Activated CD8-positive, alpha-beta T cell treated with anti-CD3 and anti-CD28 coated beads for 36 hours (primary cell): ENCODE measurements around the gene CYP4F2. TPM values are rescaled to one million over a fixed set of nuclear protein-coding genes. Genes with fewer than 3 reads are reported as not detected.
A peak's percentile ranks its signal among the peaks of the same experiment; 100 is the strongest.
"Not testable (repeated sequence)": the region's sequence is repeated elsewhere in the genome, so short reads cannot be mapped to it uniquely, and the experiment has no call there.

Experiments used
- ATAC-seq: fragments of 200-7000 bp; cut with Tn5 transposase; one replicate; pipeline ENCODE4 v1.10.0; 2021; ENCODE audit warnings: mild to moderate bottlenecking, moderate library complexity
- CTCF ChIA-PET: fragments of 350-600 bp; sonication (Branson Sonifier 250); formaldehyde crosslinking; loops from one replicate; lab custom pipeline; 2021; ENCODE audit warnings: antibody characterized with exemption; lab: Charles Lee
- POLR2A ChIA-PET: fragments of 350-600 bp; sonication (Branson Sonifier 250); formaldehyde crosslinking; loops from one replicate; lab custom pipeline; 2021; ENCODE audit warnings: antibody characterized with exemption; lab: Charles Lee
- DNase-seq: peaks from one replicate; pipeline ENCODE4 v3.0.0-alpha.2; 2020
- H3K27ac Mint-ChIP-seq: one replicate; pipeline ENCODE4 v1.8.0; 2021; ENCODE audit warnings: mild to moderate bottlenecking, mixed read lengths
- H3K27me3 Mint-ChIP-seq: one replicate; pipeline ENCODE4 v1.8.0; 2021; ENCODE audit warnings: mixed read lengths
- H3K36me3 Mint-ChIP-seq: one replicate; pipeline ENCODE4 v1.8.0; 2021; ENCODE audit warnings: low read depth, mixed read lengths
- H3K4me1 Mint-ChIP-seq: one replicate; pipeline ENCODE4 v1.8.0; 2021; ENCODE audit warnings: low read depth, mixed read lengths
- H3K4me3 Mint-ChIP-seq: one replicate; pipeline ENCODE4 v1.8.0; 2021; ENCODE audit warnings: mild to moderate bottlenecking, moderate library complexity, mixed read lengths
- H3K9me3 Mint-ChIP-seq: one replicate; pipeline ENCODE4 v1.8.0; 2021; ENCODE audit warnings: mixed read lengths
- intact Hi-C: fragments of 100-400 bp; cut with micrococcal nuclease; formaldehyde crosslinking; loops from one replicate; pipeline ENCODE4 v1.10.0; 2022
- total RNA-seq, 2 experiments: library from RNA; stranded (reverse); gene quantifications; one replicate each; pipeline ENCODE4 v1.2.3, GENCODE V29; 2021
- TF ChIP-seq, protein P1 (sequence below): fragments of 200-600 bp; IDR thresholded peaks from one replicate; pipeline ENCODE4 v1.8.0; 2022; ENCODE audit warnings: antibody characterized with exemption, mild to moderate bottlenecking

CYP4F2 gene
- total RNA-seq, 2 experiments from 2014 or later = 0.18 TPM; not detected in 1

DNA sequence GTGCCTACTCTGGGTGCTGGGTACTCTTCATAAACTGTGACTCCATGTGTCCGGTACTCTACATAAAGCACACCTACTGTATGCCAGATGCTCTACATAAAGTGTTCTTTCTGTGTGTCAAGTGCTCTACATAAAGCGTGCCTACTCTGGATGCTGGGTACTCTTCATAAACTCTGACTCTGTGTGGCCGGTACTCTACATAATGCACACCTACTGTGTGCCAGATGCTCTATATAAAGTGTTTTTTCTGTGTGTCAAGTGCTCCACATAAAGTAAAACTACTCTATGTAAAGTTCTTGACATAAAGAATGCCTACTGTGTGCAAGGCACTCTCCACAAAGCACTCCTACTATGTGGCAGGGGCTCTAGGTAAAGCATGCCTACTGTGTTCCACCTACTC lies 38.3 kb upstream of the CYP4F2 start:
- ATAC-seq (no peak), DNase-seq (no peak)
- Mint-ChIP-seq H3K27me3 (peaks cover 21% of the 10 kb centered on the region), H3K27ac (no peak overlapping the region), H3K4me3 (no peak overlapping the region), H3K9me3 (peaks cover 2% of the 10 kb centered on the region), H3K36me3 (peaks cover 2% of the 10 kb centered on the region), H3K4me1 (no peaks in the 10 kb centered on the region)
- intact Hi-C loops = no loop called here
- TF ChIP-seq, protein P1, sequence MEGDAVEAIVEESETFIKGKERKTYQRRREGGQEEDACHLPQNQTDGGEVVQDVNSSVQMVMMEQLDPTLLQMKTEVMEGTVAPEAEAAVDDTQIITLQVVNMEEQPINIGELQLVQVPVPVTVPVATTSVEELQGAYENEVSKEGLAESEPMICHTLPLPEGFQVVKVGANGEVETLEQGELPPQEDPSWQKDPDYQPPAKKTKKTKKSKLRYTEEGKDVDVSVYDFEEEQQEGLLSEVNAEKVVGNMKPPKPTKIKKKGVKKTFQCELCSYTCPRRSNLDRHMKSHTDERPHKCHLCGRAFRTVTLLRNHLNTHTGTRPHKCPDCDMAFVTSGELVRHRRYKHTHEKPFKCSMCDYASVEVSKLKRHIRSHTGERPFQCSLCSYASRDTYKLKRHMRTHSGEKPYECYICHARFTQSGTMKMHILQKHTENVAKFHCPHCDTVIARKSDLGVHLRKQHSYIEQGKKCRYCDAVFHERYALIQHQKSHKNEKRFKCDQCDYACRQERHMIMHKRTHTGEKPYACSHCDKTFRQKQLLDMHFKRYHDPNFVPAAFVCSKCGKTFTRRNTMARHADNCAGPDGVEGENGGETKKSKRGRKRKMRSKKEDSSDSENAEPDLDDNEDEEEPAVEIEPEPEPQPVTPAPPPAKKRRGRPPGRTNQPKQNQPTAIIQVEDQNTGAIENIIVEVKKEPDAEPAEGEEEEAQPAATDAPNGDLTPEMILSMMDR = no peak
- POLR2A ChIA-PET = no interaction called here
- CTCF ChIA-PET = no interaction called here

DNA sequence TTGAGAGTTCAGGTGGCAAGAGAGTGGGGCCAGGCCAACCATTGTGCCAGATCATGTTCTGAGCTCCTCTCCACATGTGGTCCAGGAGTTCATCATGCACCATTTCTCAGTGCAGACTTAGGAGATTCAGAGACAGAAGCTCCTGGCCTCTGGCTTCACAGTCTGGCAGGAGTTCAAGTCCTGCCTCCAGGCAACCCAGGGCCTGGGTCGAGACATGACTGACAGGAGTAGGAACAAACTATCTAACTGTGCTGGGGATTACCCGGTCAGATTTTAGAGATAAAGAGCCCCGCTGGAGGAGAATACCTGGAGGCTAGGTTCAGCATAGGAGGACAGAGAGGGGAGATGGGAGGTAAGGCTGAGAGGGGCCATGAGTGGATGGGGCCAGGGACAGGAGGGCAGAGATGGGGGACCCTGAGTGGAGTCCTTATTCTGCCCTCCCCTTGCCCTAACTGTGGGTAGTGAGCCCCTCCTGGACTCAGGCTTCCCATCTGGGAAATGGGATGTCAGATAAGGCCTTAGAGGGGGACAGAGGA lies 37.4 kb upstream of the CYP4F2 start:
- ChIA-PET CTCF (no interaction called here), POLR2A (no interaction called here)
- no peak for DNase-seq

DNA sequence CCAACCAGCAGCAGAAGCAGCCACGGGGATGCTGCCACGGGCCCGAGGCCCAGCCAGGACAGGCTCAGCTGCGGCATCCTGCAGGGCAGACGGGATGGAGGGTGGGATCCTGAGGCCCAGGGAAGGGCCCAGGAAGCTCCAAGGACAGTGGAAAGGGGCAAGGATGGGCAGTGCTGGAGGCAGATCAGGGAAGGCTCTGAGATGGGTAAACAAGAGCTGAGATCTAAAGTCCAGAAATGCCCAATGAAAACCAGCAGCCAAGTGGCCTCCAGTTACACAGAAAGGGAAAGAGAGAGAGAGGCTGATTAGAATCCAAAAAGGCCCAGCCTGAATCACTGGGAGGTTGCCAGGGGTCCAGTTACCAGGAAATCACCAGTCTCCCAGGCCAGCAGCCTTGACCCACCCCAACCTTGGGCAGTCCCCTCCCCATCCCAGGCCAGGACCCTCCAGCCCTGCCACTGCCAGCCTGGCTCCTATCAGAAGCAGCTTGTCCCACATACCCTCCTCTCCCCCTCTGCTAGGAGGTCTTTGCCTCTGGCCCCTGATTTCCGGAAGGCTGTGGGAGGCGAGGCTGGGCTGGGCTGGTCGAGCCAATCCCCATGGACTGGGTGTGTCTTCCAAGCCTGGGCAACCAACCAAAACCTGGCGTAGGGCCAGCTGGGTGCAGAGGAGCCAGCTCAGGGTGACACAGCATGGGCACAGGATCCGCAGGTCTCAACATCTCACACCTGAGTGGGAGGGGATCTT lies 36.6 kb upstream of the CYP4F2 start, which contains the start of gene CYP4F11:
Gene CYP4F11 (minus strand): TSS at position 198 of the 747 bp plus-strand sequence. CDS start 121 bp downstream, at position 77.
- Mint-ChIP-seq H3K27me3 (peaks cover 24% of the 10 kb centered on the region), H3K4me1 (no peaks in the 10 kb centered on the region), H3K27ac (no peak within 1 kb of the TSS), H3K4me3 (no peak within 1 kb of the TSS), H3K36me3 (peaks cover 5% of the 10 kb centered on the region), H3K9me3 (peaks cover 6% of the 10 kb centered on the region)
- TF ChIP-seq, protein P1 = no peak
- POLR2A ChIA-PET = no interaction called here
- intact Hi-C loops = no loop called here
- no peak for ATAC-seq
- DNase-seq = no peak
- CTCF ChIA-PET = no interaction called here

More for the DNA sequence above, 37.4 kb upstream of the CYP4F2 start:
- ATAC-seq = no peak
- Mint-ChIP-seq H3K4me1 (no peaks in the 10 kb centered on the region), H3K27ac (no peak overlapping the region), H3K4me3 (no peak overlapping the region), H3K27me3 (peaks cover 22% of the 10 kb centered on the region), H3K36me3 (peaks cover 5% of the 10 kb centered on the region), H3K9me3 (peaks cover 6% of the 10 kb centered on the region)
- intact Hi-C loops = no loop called here
- TF ChIP-seq, protein P1 = no peak

DNA sequence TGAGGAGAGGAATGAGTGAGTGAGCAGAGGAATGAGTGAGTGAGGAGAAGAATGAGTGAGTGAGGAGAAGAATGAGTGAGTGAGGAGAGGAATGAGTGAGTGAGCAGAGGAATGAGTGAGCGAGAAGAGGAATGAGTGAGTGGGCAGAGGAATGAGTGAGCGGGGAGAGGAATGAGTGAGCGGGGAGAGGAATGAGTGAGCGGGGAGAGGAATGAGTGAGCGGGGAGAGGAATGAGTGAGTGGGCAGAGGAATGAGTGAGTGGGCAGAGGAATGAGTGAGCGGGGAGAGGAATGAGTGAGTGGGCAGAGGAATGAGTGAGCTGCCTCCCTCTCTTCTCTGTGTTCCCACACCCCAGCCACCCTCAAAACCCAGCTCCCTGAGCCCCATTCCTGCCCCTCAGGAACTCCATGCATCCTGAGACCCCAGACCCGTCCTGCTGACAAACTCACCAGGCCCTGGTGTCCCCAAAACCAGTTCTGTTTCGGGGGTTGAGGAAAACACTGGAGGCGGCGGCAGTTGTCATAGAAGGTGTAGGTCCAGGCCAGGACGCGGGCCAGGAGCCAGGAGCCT lies 36.0 kb upstream of the CYP4F2 start:
- DNase-seq = peak; percentile 56
- CTCF ChIA-PET, intact Hi-C loops, POLR2A ChIA-PET, ATAC-seq, H3K36me3 Mint-ChIP-seq, H3K9me3 Mint-ChIP-seq, H3K4me1 Mint-ChIP-seq, H3K4me3 Mint-ChIP-seq, H3K27ac Mint-ChIP-seq: not testable (repeated sequence)
- peaks cover 31% of the 10 kb centered on the region for H3K27me3 Mint-ChIP-seq

DNA sequence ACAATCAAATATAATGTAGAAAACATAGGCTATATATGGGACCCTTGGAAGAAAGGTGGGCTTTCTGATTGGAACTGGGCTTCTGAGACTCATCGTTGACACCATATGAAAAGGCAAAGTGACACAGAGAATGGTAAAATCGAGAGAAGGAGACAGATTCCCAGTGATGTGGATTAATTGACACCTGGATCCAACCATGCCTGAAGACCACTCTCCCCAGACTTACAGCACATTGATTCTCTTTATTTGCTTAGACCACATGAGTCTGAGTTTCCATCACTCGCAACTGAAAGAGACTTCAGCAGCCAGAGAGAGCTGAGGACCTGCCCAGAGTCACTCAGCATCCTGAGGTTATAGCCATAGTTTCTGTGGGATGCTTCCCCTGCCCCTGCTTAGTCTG lies 30.4 kb upstream of the CYP4F2 start:
- peaks cover 6% of the 10 kb centered on the region for H3K9me3 Mint-ChIP-seq
- ATAC-seq (no peak), DNase-seq (no peak)
- no peaks in the 10 kb centered on the region for H3K4me1 Mint-ChIP-seq
- TF ChIP-seq, protein P1 = no peak
- H3K36me3 Mint-ChIP-seq = peaks cover 5% of the 10 kb centered on the region
- ChIA-PET CTCF (no interaction called here), POLR2A (no interaction called here)
- peaks cover 45% of the 10 kb centered on the region for H3K27me3 Mint-ChIP-seq
- intact Hi-C loops = no loop called here
- H3K27ac Mint-ChIP-seq = no peak overlapping the region
- no peak overlapping the region for H3K4me3 Mint-ChIP-seq
